Activated CD8-positive, alpha-beta T cell treated with anti-CD3 and anti-CD28 coated beads for 36 hours (primary cell): Measurements from ENCODE around the gene ASMTL. TPM values are rescaled to one million over a fixed set of nuclear protein-coding genes. Genes with fewer than 3 reads are reported as not detected.
"Not testable (repeated sequence)": the region's sequence is repeated elsewhere in the genome, so short reads cannot be mapped to it uniquely, and the experiment has no call there.

ENCODE experiments used
- ATAC-seq: fragments of 200-7000 bp; cut with Tn5 transposase; one replicate; pipeline ENCODE4 v1.10.0; 2021; ENCODE audit warnings: mild to moderate bottlenecking, moderate library complexity
- CTCF ChIA-PET: fragments of 350-600 bp; sonication (Branson Sonifier 250); formaldehyde crosslinking; loops from one replicate; lab custom pipeline; 2021; ENCODE audit warnings: antibody characterized with exemption; lab: Charles Lee
- POLR2A ChIA-PET: fragments of 350-600 bp; sonication (Branson Sonifier 250); formaldehyde crosslinking; loops from one replicate; lab custom pipeline; 2021; ENCODE audit warnings: antibody characterized with exemption; lab: Charles Lee
- DNase-seq: peaks from one replicate; pipeline ENCODE4 v3.0.0-alpha.2; 2020
- H3K27ac Mint-ChIP-seq: one replicate; pipeline ENCODE4 v1.8.0; 2021; ENCODE audit warnings: mild to moderate bottlenecking, mixed read lengths
- H3K27me3 Mint-ChIP-seq: one replicate; pipeline ENCODE4 v1.8.0; 2021; ENCODE audit warnings: mixed read lengths
- H3K36me3 Mint-ChIP-seq: one replicate; pipeline ENCODE4 v1.8.0; 2021; ENCODE audit warnings: low read depth, mixed read lengths
- H3K4me1 Mint-ChIP-seq: one replicate; pipeline ENCODE4 v1.8.0; 2021; ENCODE audit warnings: low read depth, mixed read lengths
- H3K4me3 Mint-ChIP-seq: one replicate; pipeline ENCODE4 v1.8.0; 2021; ENCODE audit warnings: mild to moderate bottlenecking, moderate library complexity, mixed read lengths
- H3K9me3 Mint-ChIP-seq: one replicate; pipeline ENCODE4 v1.8.0; 2021; ENCODE audit warnings: mixed read lengths
- intact Hi-C: fragments of 100-400 bp; cut with micrococcal nuclease; formaldehyde crosslinking; loops from one replicate; pipeline ENCODE4 v1.10.0; 2022
- total RNA-seq, 2 experiments: library from RNA; stranded (reverse); gene quantifications; one replicate each; pipeline ENCODE4 v1.2.3, GENCODE V29; 2021
- TF ChIP-seq, protein P1 (sequence below): fragments of 200-600 bp; IDR thresholded peaks from one replicate; pipeline ENCODE4 v1.8.0; 2022; ENCODE audit warnings: antibody characterized with exemption, mild to moderate bottlenecking

ASMTL gene
- total RNA-seq, 2 experiments from 2014 or later = 55.8 to 57.2 TPM

- POLR2A ChIA-PET = no interaction called here
- intact Hi-C loops = no loop called here
- Mint-ChIP-seq H3K27me3 (no peaks in the 10 kb centered on the region), H3K4me1 (peaks cover 25% of the 10 kb centered on the region), H3K27ac (no peak overlapping the region), H3K36me3 (peaks cover 63% of the 10 kb centered on the region), H3K9me3 (no peaks in the 10 kb centered on the region), H3K4me3 (no peak overlapping the region)
- TF ChIP-seq, protein P1, sequence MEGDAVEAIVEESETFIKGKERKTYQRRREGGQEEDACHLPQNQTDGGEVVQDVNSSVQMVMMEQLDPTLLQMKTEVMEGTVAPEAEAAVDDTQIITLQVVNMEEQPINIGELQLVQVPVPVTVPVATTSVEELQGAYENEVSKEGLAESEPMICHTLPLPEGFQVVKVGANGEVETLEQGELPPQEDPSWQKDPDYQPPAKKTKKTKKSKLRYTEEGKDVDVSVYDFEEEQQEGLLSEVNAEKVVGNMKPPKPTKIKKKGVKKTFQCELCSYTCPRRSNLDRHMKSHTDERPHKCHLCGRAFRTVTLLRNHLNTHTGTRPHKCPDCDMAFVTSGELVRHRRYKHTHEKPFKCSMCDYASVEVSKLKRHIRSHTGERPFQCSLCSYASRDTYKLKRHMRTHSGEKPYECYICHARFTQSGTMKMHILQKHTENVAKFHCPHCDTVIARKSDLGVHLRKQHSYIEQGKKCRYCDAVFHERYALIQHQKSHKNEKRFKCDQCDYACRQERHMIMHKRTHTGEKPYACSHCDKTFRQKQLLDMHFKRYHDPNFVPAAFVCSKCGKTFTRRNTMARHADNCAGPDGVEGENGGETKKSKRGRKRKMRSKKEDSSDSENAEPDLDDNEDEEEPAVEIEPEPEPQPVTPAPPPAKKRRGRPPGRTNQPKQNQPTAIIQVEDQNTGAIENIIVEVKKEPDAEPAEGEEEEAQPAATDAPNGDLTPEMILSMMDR = no peak
- ATAC-seq (no peak), DNase-seq (no peak)
- CTCF ChIA-PET = no interaction called here
Observed at GRCh38 chrX:1385253-1386223, 67.2 kb downstream of the ASMTL start.

- H3K27me3 Mint-ChIP-seq = no peaks in the 10 kb centered on the region
- intact Hi-C loops = no loop called here
- H3K27ac Mint-ChIP-seq = no peak overlapping the region
- H3K9me3 Mint-ChIP-seq = no peaks in the 10 kb centered on the region
- CTCF ChIA-PET = no interaction called here
- POLR2A ChIA-PET = no interaction called here
- no peak overlapping the region for H3K4me3 Mint-ChIP-seq
- H3K4me1 Mint-ChIP-seq = peaks cover 22% of the 10 kb centered on the region
- H3K36me3 Mint-ChIP-seq = peaks cover 57% of the 10 kb centered on the region
- DNase-seq (no peak), ATAC-seq (no peak)
- TF ChIP-seq, protein P1 = no peak
Observed at GRCh38 chrX:1384658-1385252, 68.0 kb downstream of the ASMTL start.

GRCh38 chrX:1380672-1381233, 72.0 kb downstream of the ASMTL start:
- Mint-ChIP-seq H3K4me3 (no peak overlapping the region), H3K9me3 (no peaks in the 10 kb centered on the region), H3K27me3 (no peaks in the 10 kb centered on the region), H3K36me3 (peaks cover 21% of the 10 kb centered on the region), H3K4me1 (no peaks in the 10 kb centered on the region), H3K27ac (no peak overlapping the region)
- intact Hi-C loops = no loop called here
- POLR2A ChIA-PET = no interaction called here
- CTCF ChIA-PET = no interaction called here
- ATAC-seq (no peak), DNase-seq (no peak)
- TF ChIP-seq, protein P1 = no peak

GRCh38 chrX:1378306-1378759, 74.4 kb downstream of the ASMTL start:
- no peak for DNase-seq
- Mint-ChIP-seq H3K4me1 (no peaks in the 10 kb centered on the region), H3K4me3 (no peak overlapping the region), H3K36me3 (peaks cover 5% of the 10 kb centered on the region), H3K9me3 (no peaks in the 10 kb centered on the region), H3K27ac (no peak overlapping the region), H3K27me3 (no peaks in the 10 kb centered on the region)
- ATAC-seq = no peak
- TF ChIP-seq, protein P1 = no peak
- intact Hi-C loops = no loop called here
- POLR2A ChIA-PET = no interaction called here
- CTCF ChIA-PET = no interaction called here

- TF ChIP-seq, protein P1 = no peak
- ATAC-seq (no peak), DNase-seq (no peak)
- intact Hi-C loops = no loop called here
- peaks cover 9% of the 10 kb centered on the region for H3K36me3 Mint-ChIP-seq
- no peaks in the 10 kb centered on the region for H3K27me3 Mint-ChIP-seq
- CTCF ChIA-PET = no interaction called here
- no peaks in the 10 kb centered on the region for H3K4me1 Mint-ChIP-seq
- H3K4me3 Mint-ChIP-seq = no peak overlapping the region
- no peaks in the 10 kb centered on the region for H3K9me3 Mint-ChIP-seq
- POLR2A ChIA-PET = no interaction called here
- peak overlapping the region; percentile 59 for H3K27ac Mint-ChIP-seq
Observed at GRCh38 chrX:1368385-1368698, 84.4 kb downstream of the ASMTL start.

DNA sequence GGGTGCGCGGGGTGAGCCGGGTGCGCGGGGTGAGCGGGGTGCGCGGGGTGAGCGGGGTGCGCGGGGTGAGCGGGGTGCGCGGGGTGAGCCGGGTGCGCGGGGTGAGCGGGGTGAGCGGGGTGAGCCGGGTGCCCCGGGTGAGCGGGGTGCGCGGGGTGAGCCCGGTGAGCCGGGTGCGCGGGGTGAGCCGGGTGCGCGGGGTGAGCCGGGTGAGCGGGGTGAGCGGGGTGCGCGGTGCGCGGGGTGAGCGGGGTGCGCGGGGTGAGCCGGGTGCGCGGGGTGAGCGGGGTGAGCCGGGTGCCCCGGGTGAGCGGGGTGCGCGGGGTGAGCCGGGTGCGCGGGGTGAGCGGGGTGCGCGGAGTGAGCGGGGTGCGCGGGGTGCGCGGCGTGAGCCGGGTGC, 86.3 kb downstream of the ASMTL start:
- DNase-seq, H3K4me3 Mint-ChIP-seq, H3K27me3 Mint-ChIP-seq, intact Hi-C loops, H3K9me3 Mint-ChIP-seq, POLR2A ChIA-PET, H3K4me1 Mint-ChIP-seq, H3K27ac Mint-ChIP-seq, ATAC-seq, CTCF ChIA-PET: not testable (repeated sequence)
- peaks cover 13% of the 10 kb centered on the region for H3K36me3 Mint-ChIP-seq
